Measurements from ENCODE around the gene TULP1. TPM values are rescaled to one million over a fixed set of nuclear protein-coding genes. Genes with fewer than 3 reads are reported as not detected.

TULP1 gene
- total RNA-seq, 1 experiment from 2014 or later = not detected

DNA sequence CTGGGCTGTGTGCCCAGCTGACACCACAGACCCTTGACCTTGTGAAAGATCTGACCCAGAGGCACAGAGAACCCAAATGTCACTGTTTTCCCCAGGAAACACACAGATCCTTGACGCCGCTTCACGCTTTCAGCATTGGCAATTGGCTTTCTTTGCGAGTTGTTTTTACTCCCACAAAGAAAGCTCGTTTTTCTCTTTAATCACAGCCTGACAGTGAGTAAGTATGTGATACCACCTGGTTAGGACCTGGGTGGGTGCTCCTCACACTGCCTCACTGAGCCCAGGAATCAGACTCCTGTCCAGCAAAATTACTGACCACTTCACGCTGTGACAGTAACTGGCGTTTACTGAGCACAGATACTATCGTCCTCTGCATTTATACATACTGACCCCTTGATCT, 31.5 kb downstream of the TULP1 start:
- CTCF ChIA-PET = interaction anchor here (0.6 kb wide), 1 partner anchor 692 kb away, joined by 5 read pairs; no protein-coding TSS in a partner anchor
- DNase-seq = no peak
- peaks cover 28% of the 10 kb centered on the region for H3K4me1 Mint-ChIP-seq (ENCODE audit: low read depth, unreplicated experiment)
- intact Hi-C loops (cut with micrococcal nuclease; ENCODE audit: unreplicated experiment) = no loop called here
- no peak overlapping the region for H3K4me3 Mint-ChIP-seq (ENCODE audit: low read depth, unreplicated experiment)
- no peaks in the 10 kb centered on the region for H3K27me3 Mint-ChIP-seq (ENCODE audit: unreplicated experiment)
- no TSS peak for BruUV-seq (replicated peaks)
- H3K36me3 Mint-ChIP-seq (ENCODE audit: insufficient read depth, unreplicated experiment) = peaks cover 44% of the 10 kb centered on the region
- no peak overlapping the region for H3K27ac Mint-ChIP-seq (ENCODE audit: unreplicated experiment)
- H3K9me3 Mint-ChIP-seq (ENCODE audit: low read depth, unreplicated experiment) = no peaks in the 10 kb centered on the region
- TF ChIP-seq, protein P1, sequence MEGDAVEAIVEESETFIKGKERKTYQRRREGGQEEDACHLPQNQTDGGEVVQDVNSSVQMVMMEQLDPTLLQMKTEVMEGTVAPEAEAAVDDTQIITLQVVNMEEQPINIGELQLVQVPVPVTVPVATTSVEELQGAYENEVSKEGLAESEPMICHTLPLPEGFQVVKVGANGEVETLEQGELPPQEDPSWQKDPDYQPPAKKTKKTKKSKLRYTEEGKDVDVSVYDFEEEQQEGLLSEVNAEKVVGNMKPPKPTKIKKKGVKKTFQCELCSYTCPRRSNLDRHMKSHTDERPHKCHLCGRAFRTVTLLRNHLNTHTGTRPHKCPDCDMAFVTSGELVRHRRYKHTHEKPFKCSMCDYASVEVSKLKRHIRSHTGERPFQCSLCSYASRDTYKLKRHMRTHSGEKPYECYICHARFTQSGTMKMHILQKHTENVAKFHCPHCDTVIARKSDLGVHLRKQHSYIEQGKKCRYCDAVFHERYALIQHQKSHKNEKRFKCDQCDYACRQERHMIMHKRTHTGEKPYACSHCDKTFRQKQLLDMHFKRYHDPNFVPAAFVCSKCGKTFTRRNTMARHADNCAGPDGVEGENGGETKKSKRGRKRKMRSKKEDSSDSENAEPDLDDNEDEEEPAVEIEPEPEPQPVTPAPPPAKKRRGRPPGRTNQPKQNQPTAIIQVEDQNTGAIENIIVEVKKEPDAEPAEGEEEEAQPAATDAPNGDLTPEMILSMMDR (IDR thresholded peaks at IDR 0.05; ENCODE audit: unreplicated experiment) = no peak

DNA sequence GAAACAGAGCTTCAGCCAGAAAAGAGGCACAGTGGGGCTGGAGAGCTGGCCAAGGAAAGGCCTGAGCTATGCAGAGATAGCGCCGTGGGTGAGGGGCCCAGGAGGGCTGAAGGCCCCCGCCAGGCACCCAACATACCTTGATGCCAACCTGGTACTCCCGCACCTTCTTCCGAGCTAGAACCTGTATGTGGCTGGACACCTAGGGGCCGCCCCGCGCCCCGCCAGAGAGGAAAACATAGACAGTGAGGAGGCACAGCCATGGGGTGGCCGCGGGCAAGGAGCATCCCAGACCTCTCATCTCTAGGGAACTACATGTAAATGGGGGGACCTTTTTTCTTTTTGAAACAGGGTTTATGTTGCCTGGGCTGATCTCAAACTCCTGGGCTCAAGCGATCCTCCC, 32.5 kb downstream of the TULP1 start:
- TF ChIP-seq, protein P1 (IDR thresholded peaks at IDR 0.05; ENCODE audit: unreplicated experiment) = no peak
- CTCF ChIA-PET = no interaction called here
- DNase-seq = no peak
- no peaks in the 10 kb centered on the region for H3K9me3 Mint-ChIP-seq (ENCODE audit: low read depth, unreplicated experiment)
- no TSS peak for BruUV-seq (replicated peaks)
- no peaks in the 10 kb centered on the region for H3K27me3 Mint-ChIP-seq (ENCODE audit: unreplicated experiment)
- H3K4me1 Mint-ChIP-seq (ENCODE audit: low read depth, unreplicated experiment) = peaks cover 19% of the 10 kb centered on the region
- intact Hi-C loops (cut with micrococcal nuclease; ENCODE audit: unreplicated experiment) = no loop called here
- H3K36me3 Mint-ChIP-seq (ENCODE audit: insufficient read depth, unreplicated experiment) = peaks cover 44% of the 10 kb centered on the region
- no peak overlapping the region for H3K27ac Mint-ChIP-seq (ENCODE audit: unreplicated experiment)
- H3K4me3 Mint-ChIP-seq (ENCODE audit: low read depth, unreplicated experiment) = no peak overlapping the region

DNA sequence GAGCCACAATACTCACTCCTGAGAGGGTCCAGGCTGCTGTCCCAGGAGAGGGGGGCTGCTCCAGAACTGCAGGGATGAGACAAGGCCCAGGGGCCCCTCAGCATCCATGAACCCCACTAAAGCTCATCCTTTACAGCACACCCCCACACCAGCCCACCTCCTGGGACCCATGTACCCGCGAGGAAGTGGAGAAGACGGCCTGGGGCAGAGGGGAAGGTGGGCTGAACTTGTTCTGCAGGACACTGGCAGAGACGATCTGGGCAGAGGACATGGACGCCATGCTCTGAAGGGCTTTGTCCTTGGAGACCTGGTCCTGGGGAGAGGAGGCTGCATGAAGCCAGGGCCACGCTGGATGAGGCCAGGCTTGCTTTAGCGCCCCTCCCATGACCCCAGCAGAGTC, 34.4 kb downstream of the TULP1 start:
- H3K9me3 Mint-ChIP-seq (ENCODE audit: low read depth, unreplicated experiment) = no peaks in the 10 kb centered on the region
- TF ChIP-seq, protein P1 (IDR thresholded peaks at IDR 0.05; ENCODE audit: unreplicated experiment) = no peak
- H3K4me1 Mint-ChIP-seq (ENCODE audit: low read depth, unreplicated experiment) = peaks cover under 1% of the 10 kb centered on the region
- no peak overlapping the region for H3K4me3 Mint-ChIP-seq (ENCODE audit: low read depth, unreplicated experiment)
- no peak for DNase-seq
- H3K27ac Mint-ChIP-seq (ENCODE audit: unreplicated experiment) = no peak overlapping the region
- CTCF ChIA-PET = interaction anchor here (0.7 kb wide), 1 partner anchor 79 kb away, joined by 3 read pairs; no protein-coding TSS in a partner anchor
- intact Hi-C loops (cut with micrococcal nuclease; ENCODE audit: unreplicated experiment) = no loop called here
- no peaks in the 10 kb centered on the region for H3K27me3 Mint-ChIP-seq (ENCODE audit: unreplicated experiment)
- BruUV-seq (replicated peaks) = no TSS peak
- H3K36me3 Mint-ChIP-seq (ENCODE audit: insufficient read depth, unreplicated experiment) = peaks cover 49% of the 10 kb centered on the region

DNA sequence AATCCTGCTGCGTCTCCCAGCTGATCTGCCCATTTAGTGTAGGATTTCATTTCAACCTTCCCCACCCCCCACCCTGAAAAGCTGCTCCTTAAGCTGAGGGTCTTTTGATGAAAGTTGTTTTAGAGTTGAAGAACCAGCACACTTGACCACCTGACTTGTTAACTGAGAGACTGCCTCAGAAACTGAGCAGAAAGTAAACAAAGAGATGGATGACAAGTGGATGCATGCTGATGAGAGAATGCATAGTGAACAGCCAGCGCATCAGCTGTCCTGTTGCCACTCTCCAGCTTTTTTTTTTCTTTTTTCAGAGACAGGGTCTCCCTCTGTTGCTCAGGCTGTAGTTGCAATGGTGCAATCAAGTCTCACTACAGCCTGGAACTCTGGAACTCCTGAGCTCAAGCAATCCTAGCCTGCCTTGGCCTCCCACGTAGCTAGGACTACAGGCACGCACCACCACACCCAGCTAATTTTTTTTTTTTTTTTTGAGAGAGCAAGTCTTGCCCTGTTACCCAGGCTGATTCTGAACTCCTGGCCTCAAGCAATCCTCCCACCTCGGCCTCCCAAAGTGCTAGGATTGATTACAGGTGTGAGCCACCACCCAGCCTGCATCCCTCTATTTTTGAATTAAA, 35.0 kb downstream of the TULP1 start:
- TF ChIP-seq, protein P1 (IDR thresholded peaks at IDR 0.05; ENCODE audit: unreplicated experiment) = no peak
- H3K36me3 Mint-ChIP-seq (ENCODE audit: insufficient read depth, unreplicated experiment) = peaks cover 54% of the 10 kb centered on the region
- H3K4me3 Mint-ChIP-seq (ENCODE audit: low read depth, unreplicated experiment) = no peak overlapping the region
- DNase-seq = no peak
- no peak overlapping the region for H3K27ac Mint-ChIP-seq (ENCODE audit: unreplicated experiment)
- H3K27me3 Mint-ChIP-seq (ENCODE audit: unreplicated experiment) = no peaks in the 10 kb centered on the region
- no TSS peak for BruUV-seq (replicated peaks)
- intact Hi-C loops (cut with micrococcal nuclease; ENCODE audit: unreplicated experiment) = no loop called here
- no peaks in the 10 kb centered on the region for H3K9me3 Mint-ChIP-seq (ENCODE audit: low read depth, unreplicated experiment)
- no peaks in the 10 kb centered on the region for H3K4me1 Mint-ChIP-seq (ENCODE audit: low read depth, unreplicated experiment)
- CTCF ChIA-PET = interaction anchor here (0.6 to 0.7 kb wide), 2 partner anchors 79 to 739 kb away, joined by 3 read pairs; no protein-coding TSS in a partner anchor
